Measurements from ENCODE around the gene ENTPD7. TPM values are rescaled to one million over a fixed set of nuclear protein-coding genes. Genes with fewer than 3 reads are reported as not detected.

Gene ENTPD7
- total and polyA plus RNA-seq, 2 experiments from 2014 or later = 18.6 to 53.3 TPM

- H3K4me1 ChIP-seq (ENCODE audit: insufficient read depth) = peaks cover 6% of the 10 kb centered on the region
- no peaks in the 10 kb centered on the region for H3K27me3 ChIP-seq
- H3K27ac ChIP-seq = no peak overlapping the region
- H3K4me2 ChIP-seq = no peak overlapping the region
- H4K20me1 ChIP-seq (ENCODE audit: insufficient read depth, poor library complexity, severe bottlenecking) = no peaks in the 10 kb centered on the region
- H3K4me3 ChIP-seq = no peak overlapping the region
- H3K36me3 ChIP-seq (replicated peaks; ENCODE audit: insufficient read depth, low read depth) = no peaks in the 10 kb centered on the region
- no peak overlapping the region for H2AFZ ChIP-seq
- no peak for DNase-seq (ENCODE audit: low spot score)
- no peaks in the 10 kb centered on the region for H3K9me3 ChIP-seq (ENCODE audit: low read depth)
- TF ChIP-seq EZH2 (IDR thresholded peaks at IDR 0.05; ENCODE audit: borderline replicate concordance) (no peak), EZH2phosphoT487 (IDR thresholded peaks at IDR 0.05; ENCODE audit: low read depth, severe bottlenecking, unreplicated experiment) (no peak), CTCF (IDR thresholded peaks at IDR 0.05; ENCODE audit: poor library complexity) (no peak)
- no peaks in the 10 kb centered on the region for H3K9me2 ChIP-seq (replicated peaks; ENCODE audit: insufficient read depth)
- H3K79me2 ChIP-seq = peaks cover 10% of the 10 kb centered on the region
Observed at GRCh38 chr10:99676426-99676825, 17.1 kb downstream of the ENTPD7 start.

GRCh38 chr10:99676895-99677294 is 17.6 kb downstream of the ENTPD7 start:
- Histone ChIP-seq H3K9me2 (replicated peaks; ENCODE audit: insufficient read depth) (no peaks in the 10 kb centered on the region), H3K36me3 (replicated peaks; ENCODE audit: insufficient read depth, low read depth) (no peaks in the 10 kb centered on the region), H3K79me2 (peaks cover 10% of the 10 kb centered on the region), H3K9me3 (ENCODE audit: low read depth) (no peaks in the 10 kb centered on the region), H3K27ac (no peak overlapping the region), H3K4me3 (no peak overlapping the region), H3K4me2 (no peak overlapping the region), H3K27me3 (no peaks in the 10 kb centered on the region), H2AFZ (no peak overlapping the region), H3K4me1 (ENCODE audit: insufficient read depth) (peaks cover 6% of the 10 kb centered on the region), H4K20me1 (ENCODE audit: insufficient read depth, poor library complexity, severe bottlenecking) (no peaks in the 10 kb centered on the region)
- 96% methylated on average over 3 of the region's 3 CpGs for WGBS (ENCODE audit: low lambda C conversion rate, missing lambda C conversion rate)
- DNase-seq (ENCODE audit: low spot score) = no peak
- TF ChIP-seq EZH2phosphoT487 (IDR thresholded peaks at IDR 0.05; ENCODE audit: low read depth, severe bottlenecking, unreplicated experiment) (no peak), EZH2 (IDR thresholded peaks at IDR 0.05; ENCODE audit: borderline replicate concordance) (no peak), CTCF (IDR thresholded peaks at IDR 0.05; ENCODE audit: poor library complexity) (no peak)

- H3K4me3 ChIP-seq = no peak overlapping the region
- no peaks in the 10 kb centered on the region for H4K20me1 ChIP-seq (ENCODE audit: insufficient read depth, poor library complexity, severe bottlenecking)
- H2AFZ ChIP-seq = no peak overlapping the region
- DNase-seq (ENCODE audit: low spot score) = no peak
- no peaks in the 10 kb centered on the region for H3K9me2 ChIP-seq (replicated peaks; ENCODE audit: insufficient read depth)
- TF ChIP-seq EZH2phosphoT487 (IDR thresholded peaks at IDR 0.05; ENCODE audit: low read depth, severe bottlenecking, unreplicated experiment) = no peak
- no peak for TF ChIP-seq EZH2 (IDR thresholded peaks at IDR 0.05; ENCODE audit: borderline replicate concordance)
- TF ChIP-seq CTCF (IDR thresholded peaks at IDR 0.05; ENCODE audit: poor library complexity) = no peak
- H3K4me2 ChIP-seq = no peak overlapping the region
- no peaks in the 10 kb centered on the region for H3K27me3 ChIP-seq
- H3K9me3 ChIP-seq (ENCODE audit: low read depth) = no peaks in the 10 kb centered on the region
- no peaks in the 10 kb centered on the region for H3K4me1 ChIP-seq (ENCODE audit: insufficient read depth)
- peaks cover 6% of the 10 kb centered on the region for H3K79me2 ChIP-seq
- 85% methylated on average over 3 of the region's 3 CpGs for WGBS (ENCODE audit: low lambda C conversion rate, missing lambda C conversion rate)
- H3K36me3 ChIP-seq (replicated peaks; ENCODE audit: insufficient read depth, low read depth) = no peaks in the 10 kb centered on the region
- no peak overlapping the region for H3K27ac ChIP-seq
Observed at GRCh38 chr10:99678921-99679320, 19.6 kb downstream of the ENTPD7 start.

GRCh38 chr10:99681553-99681952 is 22.2 kb downstream of the ENTPD7 start:
- Histone ChIP-seq H3K9me3 (ENCODE audit: low read depth) (no peaks in the 10 kb centered on the region), H3K9me2 (replicated peaks; ENCODE audit: insufficient read depth) (no peaks in the 10 kb centered on the region), H4K20me1 (ENCODE audit: insufficient read depth, poor library complexity, severe bottlenecking) (no peaks in the 10 kb centered on the region), H3K27ac (no peak overlapping the region), H3K4me3 (no peak overlapping the region), H3K79me2 (peaks cover 3% of the 10 kb centered on the region), H3K4me2 (no peak overlapping the region), H3K27me3 (no peaks in the 10 kb centered on the region), H3K36me3 (replicated peaks; ENCODE audit: insufficient read depth, low read depth) (no peaks in the 10 kb centered on the region), H2AFZ (no peak overlapping the region), H3K4me1 (ENCODE audit: insufficient read depth) (no peaks in the 10 kb centered on the region)
- DNase-seq (ENCODE audit: low spot score) = no peak
- WGBS (ENCODE audit: low lambda C conversion rate, missing lambda C conversion rate) = 94% methylated on average over 4 of the region's 4 CpGs
- TF ChIP-seq CTCF (IDR thresholded peaks at IDR 0.05; ENCODE audit: poor library complexity) = no peak
- TF ChIP-seq EZH2 (IDR thresholded peaks at IDR 0.05; ENCODE audit: borderline replicate concordance) = no peak
- no peak for TF ChIP-seq EZH2phosphoT487 (IDR thresholded peaks at IDR 0.05; ENCODE audit: low read depth, severe bottlenecking, unreplicated experiment)

Measured in hepatocyte (in vitro differentiated cells).